H9 (cell line): ENCODE results near the gene MARS1. TPM values are rescaled to one million over a fixed set of nuclear protein-coding genes. Genes with fewer than 3 reads are reported as not detected.
"Not testable (repeated sequence)": the region's sequence is repeated elsewhere in the genome, so short reads cannot be mapped to it uniquely, and the experiment has no call there.

Experiments
- DNase-seq: peaks from one replicate; pipeline ENCODE4 v3.0.0-alpha.2; 2017
- H2AFZ ChIP-seq: one replicate; pipeline ENCODE4 v1.6.1; 2013; ENCODE audit warnings: mild to moderate bottlenecking, low read length, control low read depth, moderate library complexity
- H2AK5ac ChIP-seq: 2 replicates; pipeline ENCODE4 v1.6.1; 2013; ENCODE audit warnings: low read length, control low read depth, mixed read lengths; ENCODE audit not compliant: insufficient read length
- H2BK120ac ChIP-seq: one replicate; pipeline ENCODE4 v1.6.1; 2013; ENCODE audit warnings: low read depth, mild to moderate bottlenecking, low read length, control low read depth, inconsistent platforms; ENCODE audit not compliant: poor library complexity, severe bottlenecking
- H2BK12ac ChIP-seq: 2 replicates; pipeline ENCODE4 v1.6.1; 2013; ENCODE audit warnings: low read length, control low read depth, mixed read lengths, low read depth; ENCODE audit not compliant: insufficient read length
- H2BK15ac ChIP-seq: 2 replicates; pipeline ENCODE4 v1.6.1; 2013; ENCODE audit warnings: low read depth, low read length, control low read depth
- H2BK20ac ChIP-seq: one replicate; pipeline ENCODE4 v1.6.1; 2013; ENCODE audit warnings: low read depth, mild to moderate bottlenecking, low read length, control low read depth, inconsistent platforms; ENCODE audit not compliant: poor library complexity, severe bottlenecking
- H2BK5ac ChIP-seq: 2 replicates; pipeline ENCODE4 v1.6.1; 2013; ENCODE audit warnings: low read length, control low read depth, mixed read lengths; ENCODE audit not compliant: insufficient read length
- H3K14ac ChIP-seq: 2 replicates; pipeline ENCODE4 v1.6.1; 2013; ENCODE audit warnings: low read length, control low read depth; ENCODE audit not compliant: insufficient read depth
- H3K18ac ChIP-seq: 2 replicates; pipeline ENCODE4 v1.6.1; 2013; ENCODE audit warnings: low read depth, mild to moderate bottlenecking, mixed read lengths, low read length, control low read depth; ENCODE audit not compliant: insufficient read length
- H3K23ac ChIP-seq: 2 replicates; pipeline ENCODE4 v1.6.1; 2013; ENCODE audit warnings: low read length, control low read depth, mixed read lengths, low read depth; ENCODE audit not compliant: insufficient read length
- H3K23me2 ChIP-seq: 2 replicates; pipeline ENCODE4 v1.6.1; 2013; ENCODE audit warnings: low read depth, mild to moderate bottlenecking, mixed read lengths, low read length, control low read depth; ENCODE audit not compliant: insufficient read length, poor library complexity, severe bottlenecking
- H3K27ac ChIP-seq: 2 replicates; pipeline ENCODE4 v1.5.1; 2013; ENCODE audit warnings: low read length, control low read depth, mixed read lengths, low read depth; ENCODE audit not compliant: insufficient read length
- H3K27me3 ChIP-seq: 2 replicates; pipeline ENCODE4 v1.6.1; 2013; ENCODE audit warnings: low read length, control low read depth, inconsistent platforms; ENCODE audit not compliant: insufficient read depth
- H3K4ac ChIP-seq: 2 replicates; pipeline ENCODE4 v1.6.1; 2013; ENCODE audit warnings: low read depth, mild to moderate bottlenecking, control low read depth, inconsistent platforms, low read length, moderate library complexity
- H3K4me1 ChIP-seq: 2 replicates; pipeline ENCODE4 v1.6.1; 2013; ENCODE audit warnings: low read length, control low read depth, inconsistent platforms; ENCODE audit not compliant: insufficient read depth
- H3K4me2 ChIP-seq: 2 replicates; pipeline ENCODE4 v1.6.1; 2013; ENCODE audit warnings: low read length, control low read depth, mixed read lengths; ENCODE audit not compliant: insufficient read length, insufficient read depth
- H3K56ac ChIP-seq: 2 replicates; pipeline ENCODE4 v1.6.1; 2013; ENCODE audit warnings: low read depth, mild to moderate bottlenecking, mixed read lengths, low read length, control low read depth; ENCODE audit not compliant: insufficient read length
- H3K79me1 ChIP-seq: 2 replicates; pipeline ENCODE4 v1.6.1; 2013; ENCODE audit warnings: low read depth, mild to moderate bottlenecking, moderate library complexity, low read length, control low read depth, inconsistent platforms; ENCODE audit not compliant: insufficient read depth, poor library complexity, severe bottlenecking
- H3K79me2 ChIP-seq: 2 replicates; pipeline ENCODE4 v1.6.1; 2013; ENCODE audit warnings: low read length, control low read depth, inconsistent platforms; ENCODE audit not compliant: insufficient read depth
- H3K9ac ChIP-seq: 2 replicates; pipeline ENCODE4 v1.6.1; 2013; ENCODE audit warnings: low read length, control low read depth, mixed read lengths; ENCODE audit not compliant: insufficient read length; ENCODE audit errors: extremely low read depth
- H3K9me3 ChIP-seq: one replicate; pipeline ENCODE4 v1.6.1; 2013; ENCODE audit warnings: low read depth, low read length, inconsistent platforms; ENCODE audit not compliant: control insufficient read depth
- H3T11ph ChIP-seq: one replicate; pipeline ENCODE4 v1.6.1; 2013; ENCODE audit warnings: mild to moderate bottlenecking, low read length, control low read depth, inconsistent platforms
- H4K20me1 ChIP-seq: one replicate; pipeline ENCODE4 v1.6.1; 2013; ENCODE audit not compliant: control insufficient read depth, insufficient read length, insufficient read depth
- H4K5ac ChIP-seq: 2 replicates; pipeline ENCODE4 v1.6.1; 2013; ENCODE audit warnings: low read depth, mild to moderate bottlenecking, mixed read lengths, low read length, control low read depth; ENCODE audit not compliant: insufficient read length
- H4K8ac ChIP-seq: replicated peaks from 2 replicates; pipeline ENCODE4 v1.6.1; 2013; ENCODE audit warnings: low read length, control low read depth, mixed read lengths, low read depth; ENCODE audit not compliant: insufficient read length
- H4K91ac ChIP-seq: 2 replicates; pipeline ENCODE4 v1.6.1; 2013; ENCODE audit warnings: low read depth, mild to moderate bottlenecking, moderate library complexity, mixed read lengths, low read length, control low read depth; ENCODE audit not compliant: insufficient read length
- H3K27ac Mint-ChIP-seq, 3 experiments: 2 replicates in 2 of 3; 3 replicates in 1 of 3; pipeline ENCODE4 v1.8.0; 2020 to 2021; ENCODE audit warnings: mixed read lengths in 3 of 3, mild to moderate bottlenecking in 1 of 3, moderate library complexity in 1 of 3
- H3K27me3 Mint-ChIP-seq: 2 replicates; pipeline ENCODE4 v1.8.0; 2021; ENCODE audit warnings: low read depth, mild to moderate bottlenecking, moderate library complexity, mixed read lengths
- H3K36me3 Mint-ChIP-seq, 3 experiments: 2 replicates in 2 of 3; 3 replicates in 1 of 3; pipeline ENCODE4 v1.8.0; 2020 to 2021; ENCODE audit warnings: low read depth in 3 of 3, mixed read lengths in 3 of 3; ENCODE audit not compliant: insufficient read depth in 1 of 3
- H3K4me1 Mint-ChIP-seq, 2 experiments: 2 replicates each; pipeline ENCODE4 v1.8.0; 2020; ENCODE audit warnings: mixed read lengths in 2 of 2
- H3K4me3 Mint-ChIP-seq, 2 experiments: 2 replicates in 1 of 2; 3 replicates in 1 of 2; pipeline ENCODE4 v1.8.0; 2020 to 2021; ENCODE audit warnings: mild to moderate bottlenecking in 2 of 2, mixed read lengths in 2 of 2, moderate library complexity in 1 of 2
- H3K9me3 Mint-ChIP-seq, 2 experiments: 2 replicates in 1 of 2; 3 replicates in 1 of 2; pipeline ENCODE4 v1.8.0; 2020; ENCODE audit warnings: mild to moderate bottlenecking in 2 of 2, mixed read lengths in 2 of 2, moderate library complexity in 1 of 2
- CTCF ChIP-seq: fragments of 200-600 bp; sonication (generic); conservative IDR thresholded peaks from 3 replicates; pipeline ENCODE4 v1.8.0; 2021; ENCODE audit warnings: antibody characterized with exemption, mild to moderate bottlenecking
- WGBS: extraction: QIAGEN DNeasy Blood & Tissue Kit; methylation state at CpG from one replicate; pipeline ENCODE4 v1.1.7; 2013; ENCODE audit warnings: missing lambda C conversion rate, low lambda C conversion rate, mixed read lengths; ENCODE audit not compliant: insufficient read length; ENCODE audit errors: extremely low coverage; 5-methylcytosine and 5-hydroxymethylcytosine counted together
- total RNA-seq: library from RNA; stranded (reverse); gene quantifications from 2 replicates; pipeline ENCODE4 v1.2.1, GENCODE V29; 2021

Gene MARS1
- total RNA-seq, 1 experiment from 2014 or later = 368 TPM

- WGBS = no CpG with 5 or more reads among the region's 11 CpGs
Observed at GRCh38 chr12:57500213-57500612, 12.3 kb downstream of the MARS1 start.

GRCh38 chr12:57502311-57502969 lies 14.6 kb downstream of the MARS1 start:
- H3K4me2 ChIP-seq, H3K79me2 ChIP-seq, H3K27me3 ChIP-seq, H2AFZ ChIP-seq, H3K27ac Mint-ChIP-seq, H3K23me2 ChIP-seq, H3K9ac ChIP-seq, H2BK120ac ChIP-seq, H3K9me3 Mint-ChIP-seq, H4K91ac ChIP-seq, H3K79me1 ChIP-seq, H2BK5ac ChIP-seq, H4K20me1 ChIP-seq, H3K4me3 Mint-ChIP-seq, H3K4ac ChIP-seq, H3K14ac ChIP-seq, H2BK12ac ChIP-seq, H3T11ph ChIP-seq, H3K9me3 ChIP-seq, H2BK20ac ChIP-seq, H4K5ac ChIP-seq, H3K23ac ChIP-seq, H3K27ac ChIP-seq, H2BK15ac ChIP-seq, H3K18ac ChIP-seq, H3K27me3 Mint-ChIP-seq, H3K4me1 Mint-ChIP-seq, H3K56ac ChIP-seq, H3K4me1 ChIP-seq, DNase-seq, H2AK5ac ChIP-seq, H4K8ac ChIP-seq: not testable (repeated sequence)
- no CpG with 5 or more reads among the region's 22 CpGs for WGBS
- H3K36me3 Mint-ChIP-seq = peaks cover 78 to 90% (median 85%) of the 10 kb centered on the region in 3 experiments

More at GRCh38 chr12:57500213-57500612, 12.3 kb downstream of the MARS1 start:
- Mint-ChIP-seq H3K9me3 (peaks cover 0 to 3% of the 10 kb centered on the region in 2 experiments; a peak in 1 of 5 replicates), H3K27ac (no peak overlapping the region; a peak in 1 of 7 replicates), H3K27me3 (no peaks in the 10 kb centered on the region), H3K4me1 (peaks cover 0 to 2% of the 10 kb centered on the region in 2 experiments; a peak in 2 of 4 replicates), H3K4me3 (no peak overlapping the region), H3K36me3 (peaks cover 83 to 97% (median 89%) of the 10 kb centered on the region in 3 experiments)
- H3K4me2 ChIP-seq = no peak overlapping the region
- no peaks in the 10 kb centered on the region for H3K27me3 ChIP-seq
- no peaks in the 10 kb centered on the region for H4K20me1 ChIP-seq
- no peaks in the 10 kb centered on the region for H3K9me3 ChIP-seq
- no peak overlapping the region for H3K18ac ChIP-seq
- no peak overlapping the region for H2AFZ ChIP-seq
- H3K56ac ChIP-seq = no peak overlapping the region
- H3K4ac ChIP-seq = no peak overlapping the region
- H2BK12ac ChIP-seq = no peak overlapping the region
- no peak overlapping the region for H3K14ac ChIP-seq
- TF ChIP-seq CTCF = no peak
- no peak overlapping the region for H3K23ac ChIP-seq
- H3K79me1 ChIP-seq = no peaks in the 10 kb centered on the region
- no peak overlapping the region for H3T11ph ChIP-seq
- no peak overlapping the region for H4K5ac ChIP-seq
- H2BK15ac ChIP-seq = no peak overlapping the region
- H4K8ac ChIP-seq = no peak overlapping the region
- no peak overlapping the region for H2BK120ac ChIP-seq
- H4K91ac ChIP-seq = no peak overlapping the region
- H2AK5ac ChIP-seq = no peak overlapping the region
- no peaks in the 10 kb centered on the region for H3K79me2 ChIP-seq
- H2BK20ac ChIP-seq = no peak overlapping the region
- no peaks in the 10 kb centered on the region for H3K4me1 ChIP-seq
- DNase-seq = no peak
- no peak overlapping the region for H3K27ac ChIP-seq
- no peak overlapping the region for H3K9ac ChIP-seq
- H2BK5ac ChIP-seq = no peak overlapping the region
- no peaks in the 10 kb centered on the region for H3K23me2 ChIP-seq
